Mucosa of descending colon (tissue), 3 donors: ENCODE results near the gene COL28A1. TPM values are rescaled to one million over a fixed set of nuclear protein-coding genes. Genes with fewer than 3 reads are reported as not detected.

Experiments
- ATAC-seq: fragments of 200-7000 bp; cut with Tn5 transposase; one replicate; pipeline ENCODE4 v1.9.1; 2020; ENCODE audit warnings: mild to moderate bottlenecking, moderate library complexity
- DNase-seq, 3 donors: peaks; one replicate each; pipeline ENCODE4 v3.0.0-alpha.2; 2020
- H3K36me3 ChIP-seq: fragments of 200-600 bp; one replicate; pipeline ENCODE4 v1.8.0; 2021; ENCODE audit warnings: low read depth, mild to moderate bottlenecking
- H3K4me1 ChIP-seq: fragments of 200-600 bp; one replicate; pipeline ENCODE4 v1.8.0; 2021; ENCODE audit warnings: low read depth, mild to moderate bottlenecking
- H3K4me3 ChIP-seq: fragments of 200-600 bp; one replicate; pipeline ENCODE4 v1.8.0; 2021; ENCODE audit warnings: mild to moderate bottlenecking
- H3K9me3 ChIP-seq: fragments of 200-600 bp; one replicate; pipeline ENCODE4 v1.8.0; 2021; ENCODE audit warnings: mild to moderate bottlenecking
- CTCF ChIP-seq: fragments of 200-600 bp; IDR thresholded peaks from one replicate; pipeline ENCODE4 v1.8.0; 2022; ENCODE audit warnings: antibody characterized with exemption, mild to moderate bottlenecking
- intact Hi-C, 2 donors: fragments of 100-400 bp; cut with DNase I in 1 of 2; cut with micrococcal nuclease in 1 of 2; formaldehyde crosslinking; loops; one replicate each; pipeline versions ENCODE4 v1.11.0 to v1.11.1; 2022; cut with DNase I, micrococcal nuclease
- long read RNA-seq, 2 donors: library from polyadenylated mRNA; unstranded; transcript quantifications; one replicate each; pipeline ENCODE4 v2.0.0, GENCODE V29; 2019 to 2021
- total RNA-seq, 3 donors: library from RNA; stranded (reverse); fragmentation: NEBNext Ultra II Directional in 2 of 3; extraction: Animal tissue kit (Norgen Biotek cat#: 25700) in 2 of 3; gene quantifications; one replicate each; pipeline versions ENCODE4 v1.2.1 to v1.2.4, GENCODE V29; 2021 to 2023
- donor health status: DM: no; HTN: no; CAD: no; lungs with moderate emphysema.
- donor health status: DM: no; HTN: no; CAD: no.
- donor health status: DM: no; HTN: yes; CAD: no.

COL28A1 gene
- total RNA-seq: 10 to 100 TPM in 1 of 3 donors, 1 to 10 TPM in 2; 2.9 to 19.0 (median 4.1) TPM
- long read RNA-seq, donor 1, partial matches to known transcripts: 1 of 1 reads
- long read RNA-seq, donor 1, other reads (novel, unspliced or antisense): 0 of 1 reads
- long read RNA-seq, donor 2, partial matches to known transcripts: 0 of 5 reads
- long read RNA-seq, donor 2, other reads (novel, unspliced or antisense): 5 of 5 reads

- no peaks in the 10 kb centered on the region for H3K4me1 ChIP-seq
- H3K4me3 ChIP-seq: no peak within 1 kb of the TSS
- DNase-seq: no peak
- H3K36me3 ChIP-seq: no peaks in the 10 kb centered on the region
- intact Hi-C loops: no loop called here
- no peaks in the 10 kb centered on the region for H3K9me3 ChIP-seq
- TF ChIP-seq CTCF: no peak
- no peak for ATAC-seq
Measured at GRCh38 chr7:7535691-7536090, at the start of gene COL28A1. Gene COL28A1, minus strand, starts transcription at chr7:7535873. Its CDS starts 2,998 bp downstream, at chr7:7532875.

- H3K9me3 ChIP-seq: no peaks in the 10 kb centered on the region
- intact Hi-C loops: no loop called here
- ATAC-seq: no peak
Measured at GRCh38 chr7:7584653-7585052, 49.0 kb upstream of the COL28A1 start.

GRCh38 chr7:7583731-7584130 is 48.1 kb upstream of the COL28A1 start:
- no peaks in the 10 kb centered on the region for H3K36me3 ChIP-seq
- TF ChIP-seq CTCF: no peak
- DNase-seq: no peak
- H3K9me3 ChIP-seq: no peaks in the 10 kb centered on the region
- H3K4me1 ChIP-seq: no peaks in the 10 kb centered on the region
- intact Hi-C loops: no loop called here
- no peak for ATAC-seq
- no peak overlapping the region for H3K4me3 ChIP-seq

More at GRCh38 chr7:7584653-7585052, 49.0 kb upstream of the COL28A1 start:
- Histone ChIP-seq H3K4me3 (no peak overlapping the region), H3K36me3 (no peaks in the 10 kb centered on the region), H3K4me1 (no peaks in the 10 kb centered on the region)
- no peak for DNase-seq
- no peak for TF ChIP-seq CTCF

- intact Hi-C loops: no loop called here
- no peaks in the 10 kb centered on the region for H3K4me1 ChIP-seq
- TF ChIP-seq CTCF: no peak
- H3K9me3 ChIP-seq: no peaks in the 10 kb centered on the region
- H3K4me3 ChIP-seq: no peak overlapping the region
- ATAC-seq (no peak), DNase-seq (no peak)
- no peaks in the 10 kb centered on the region for H3K36me3 ChIP-seq
Measured at GRCh38 chr7:7582596-7582995, 46.9 kb upstream of the COL28A1 start.

GRCh38 chr7:7581531-7582179 is 46.0 kb upstream of the COL28A1 start:
- H3K9me3 ChIP-seq: no peaks in the 10 kb centered on the region
- no peaks in the 10 kb centered on the region for H3K4me1 ChIP-seq
- no peaks in the 10 kb centered on the region for H3K36me3 ChIP-seq
- ATAC-seq: no peak
- no peak overlapping the region for H3K4me3 ChIP-seq
- TF ChIP-seq CTCF: no peak
- intact Hi-C loops: no loop called here
- DNase-seq: no peak
